ENCODE data around the gene FOXL3.

Gene FOXL3

GRCh38 chr7:317643-318405 lies 27.9 kb downstream of the FOXL3 start:
- H3K27ac ChIP-seq: no peak overlapping the region
- TF ChIP-seq ZFX (IDR thresholded peaks at IDR 0.05; ENCODE audit: borderline replicate concordance) (no peak), CTCF (IDR thresholded peaks at IDR 0.05) (no peak)

GRCh38 chr7:318476-318875 lies 28.5 kb downstream of the FOXL3 start:
- TF ChIP-seq CTCF (IDR thresholded peaks at IDR 0.05): no peak
- TF ChIP-seq ZFX (IDR thresholded peaks at IDR 0.05; ENCODE audit: borderline replicate concordance): no peak

GRCh38 chr7:318878-319661 lies 29.1 kb downstream of the FOXL3 start:
- TF ChIP-seq CTCF (IDR thresholded peaks at IDR 0.05) (no peak), ZFX (IDR thresholded peaks at IDR 0.05; ENCODE audit: borderline replicate concordance) (no peak)
- H3K27ac ChIP-seq: no peak overlapping the region

More at GRCh38 chr7:318476-318875, 28.5 kb downstream of the FOXL3 start:
- H3K27ac ChIP-seq: no peak overlapping the region

GRCh38 chr7:320297-320696 lies 30.3 kb downstream of the FOXL3 start:
- H3K27ac ChIP-seq: no peak overlapping the region
- no peak for TF ChIP-seq ZFX (IDR thresholded peaks at IDR 0.05; ENCODE audit: borderline replicate concordance)
- no peak for TF ChIP-seq CTCF (IDR thresholded peaks at IDR 0.05)

GRCh38 chr7:322111-322671 lies 32.2 kb downstream of the FOXL3 start:
- no peak overlapping the region for H3K27ac ChIP-seq
- TF ChIP-seq ZFX (IDR thresholded peaks at IDR 0.05; ENCODE audit: borderline replicate concordance): no peak
- TF ChIP-seq CTCF (IDR thresholded peaks at IDR 0.05): peak; percentile 96

GRCh38 chr7:322708-323111 lies 32.7 kb downstream of the FOXL3 start:
- TF ChIP-seq CTCF (IDR thresholded peaks at IDR 0.05) (no peak), ZFX (IDR thresholded peaks at IDR 0.05; ENCODE audit: borderline replicate concordance) (no peak)
- no peak overlapping the region for H3K27ac ChIP-seq
